Measurements from ENCODE around the gene CPM. TPM values are rescaled to one million over a fixed set of nuclear protein-coding genes. Genes with fewer than 3 reads are reported as not detected.

CPM gene
- total and polyA plus RNA-seq, 2 of the 4 experiments (the other 2 are of a cell fraction), result 2.0 to 8.8 TPM

DNA sequence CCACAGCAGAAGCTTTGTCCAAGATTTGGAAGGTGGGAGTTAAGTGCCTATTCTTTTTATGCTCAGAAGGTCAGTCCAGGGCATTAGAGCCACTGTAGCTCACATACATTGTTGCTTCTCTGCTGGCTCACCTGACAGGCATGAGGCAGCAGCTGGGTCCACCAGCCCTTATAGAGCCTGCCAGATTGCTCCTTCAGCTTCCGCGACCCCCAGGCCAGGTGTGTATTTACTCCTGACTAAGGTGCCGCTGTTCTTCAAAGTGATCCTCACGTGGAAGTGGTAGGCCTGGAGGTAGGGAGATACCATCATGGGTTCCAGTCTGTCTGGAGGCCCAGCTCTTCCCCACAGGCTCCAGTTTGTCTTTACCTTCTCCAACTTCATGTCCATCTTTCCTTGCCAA lies 17.5 kb upstream of the CPM start:
- no peak overlapping the region for H3K4ac ChIP-seq (ENCODE audit: low read depth, low read length)
- no peak overlapping the region for H2AK9ac ChIP-seq (replicated peaks; ENCODE audit: low read depth, low read length, poor library complexity)
- H3K27me3 ChIP-seq (ENCODE audit: control insufficient read depth, insufficient read depth, low read length), result no peaks in the 10 kb centered on the region
- no peak for ATAC-seq (ENCODE audit: low read depth)
- H3K4me1 ChIP-seq (ENCODE audit: control insufficient read depth, insufficient read depth, low read length), result peaks cover 4% of the 10 kb centered on the region; the same call in 1 of the 2 replicates
- H4K5ac ChIP-seq (ENCODE audit: low read depth, low read length), result no peak overlapping the region
- no CpG with 5 or more reads among the region's 4 CpGs for WGBS, 2 experiments (ENCODE audit: extremely low coverage in 2 of 2, insufficient read length in 1 of 2)
- no peak overlapping the region for H2BK120ac ChIP-seq (ENCODE audit: low read depth, low read length)
- no peak overlapping the region for H3K4me3 ChIP-seq (ENCODE audit: insufficient read depth, low read depth, low read length)
- H2BK15ac ChIP-seq (ENCODE audit: low read depth, low read length), result no peak overlapping the region
- H2BK5ac ChIP-seq (ENCODE audit: low read depth, low read length, poor library complexity, severe bottlenecking), result no peak overlapping the region
- in situ Hi-C loops (cut with MboI; ENCODE audit: low sequenced_read_pairs), result no loop called here
- ChIA-PET CTCF (no interaction called here), POLR2A (ENCODE audit: unreplicated experiment) (no interaction called here)
- DNase-seq, result no peak
- no peak overlapping the region for H3K56ac ChIP-seq (ENCODE audit: extremely low read depth, insufficient read depth, low read length)
- no peak overlapping the region for H3K27ac ChIP-seq (ENCODE audit: insufficient read depth, low read length)
- H2AFZ ChIP-seq (replicated peaks; ENCODE audit: low read length, poor library complexity), result no peak overlapping the region
- no peak overlapping the region for H4K8ac ChIP-seq (ENCODE audit: low read depth in 2 of 2, low read length in 2 of 2)
- no peak overlapping the region for H3K23ac ChIP-seq (ENCODE audit: low read depth, low read length)
- no peak overlapping the region for H3K14ac ChIP-seq (replicated peaks; ENCODE audit: low read depth, low read length)
- BruUV-seq (replicated peaks), result no TSS peak
- intact Hi-C loops (cut with micrococcal nuclease), result no loop called here
- H4K91ac ChIP-seq (ENCODE audit: insufficient read depth, low read depth, low read length), result no peak overlapping the region
- H3K9ac ChIP-seq (ENCODE audit: low read depth, low read length), result no peak overlapping the region
- dilution Hi-C loops (cut with HindIII; ENCODE audit: low sequenced_read_pairs, unreplicated experiment), result no loop called here
- no peaks in the 10 kb centered on the region for H3K79me1 ChIP-seq (ENCODE audit: low read depth in 1 of 2, low read length in 2 of 2)
- no peak overlapping the region for H2BK20ac ChIP-seq (ENCODE audit: low read depth, low read length)
- H3K4me2 ChIP-seq (ENCODE audit: low read depth, low read length), result no peak overlapping the region
- H2AK5ac ChIP-seq (ENCODE audit: low read depth, low read length), result no peak overlapping the region
- H4K20me1 ChIP-seq (ENCODE audit: insufficient read depth, low read length), result no peaks in the 10 kb centered on the region
- H3K18ac ChIP-seq (ENCODE audit: low read depth, low read length), result no peak overlapping the region
- peaks cover 3% of the 10 kb centered on the region; the same call in 1 of the 2 replicates for H3K9me1 ChIP-seq (ENCODE audit: insufficient read depth, low read length)
- TF ChIP-seq RCOR1 (IDR thresholded peaks at IDR 0.05; ENCODE audit: insufficient replicate concordance, low read length) (no peak), RFX5 (IDR thresholded peaks at IDR 0.05; ENCODE audit: low read depth, low read length) (no peak), CEBPB (IDR thresholded peaks at IDR 0.05; ENCODE audit: low read depth, low read length) (no peak), NFE2L2 (IDR thresholded peaks at IDR 0.05; ENCODE audit: low read depth, low read length) (no peak), SMC3 (IDR thresholded peaks at IDR 0.05; ENCODE audit: low read depth, low read length) (no peak), MAFK (IDR thresholded peaks at IDR 0.05; ENCODE audit: low read depth, low read length) (no peak), RAD21 (IDR thresholded peaks at IDR 0.05; ENCODE audit: low read length) (no peak), MXI1 (IDR thresholded peaks at IDR 0.05; ENCODE audit: borderline replicate concordance, low read depth, low read length) (no peak), FOS (IDR thresholded peaks at IDR 0.05; ENCODE audit: low read depth, low read length) (no peak), CTCF (conservative IDR thresholded peaks at IDR 0.05; ENCODE audit: low read depth, low read length) (no peak), MAZ (IDR thresholded peaks at IDR 0.05; ENCODE audit: borderline replicate concordance, low read depth, low read length) (no peak), CHD1 (IDR thresholded peaks at IDR 0.05; ENCODE audit: low read depth, low read length) (no peak), POLR2A (IDR thresholded peaks at IDR 0.05; ENCODE audit: low read depth, low read length) (no peak), BHLHE40 (IDR thresholded peaks at IDR 0.05; ENCODE audit: low read depth, low read length) (no peak)
- TF ChIP-seq, protein P1, sequence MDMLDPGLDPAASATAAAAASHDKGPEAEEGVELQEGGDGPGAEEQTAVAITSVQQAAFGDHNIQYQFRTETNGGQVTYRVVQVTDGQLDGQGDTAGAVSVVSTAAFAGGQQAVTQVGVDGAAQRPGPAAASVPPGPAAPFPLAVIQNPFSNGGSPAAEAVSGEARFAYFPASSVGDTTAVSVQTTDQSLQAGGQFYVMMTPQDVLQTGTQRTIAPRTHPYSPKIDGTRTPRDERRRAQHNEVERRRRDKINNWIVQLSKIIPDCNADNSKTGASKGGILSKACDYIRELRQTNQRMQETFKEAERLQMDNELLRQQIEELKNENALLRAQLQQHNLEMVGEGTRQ (IDR thresholded peaks at IDR 0.05; ENCODE audit: low read depth, low read length), result no peak
- TF ChIP-seq, protein P2, sequence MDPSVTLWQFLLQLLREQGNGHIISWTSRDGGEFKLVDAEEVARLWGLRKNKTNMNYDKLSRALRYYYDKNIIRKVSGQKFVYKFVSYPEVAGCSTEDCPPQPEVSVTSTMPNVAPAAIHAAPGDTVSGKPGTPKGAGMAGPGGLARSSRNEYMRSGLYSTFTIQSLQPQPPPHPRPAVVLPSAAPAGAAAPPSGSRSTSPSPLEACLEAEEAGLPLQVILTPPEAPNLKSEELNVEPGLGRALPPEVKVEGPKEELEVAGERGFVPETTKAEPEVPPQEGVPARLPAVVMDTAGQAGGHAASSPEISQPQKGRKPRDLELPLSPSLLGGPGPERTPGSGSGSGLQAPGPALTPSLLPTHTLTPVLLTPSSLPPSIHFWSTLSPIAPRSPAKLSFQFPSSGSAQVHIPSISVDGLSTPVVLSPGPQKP (IDR thresholded peaks at IDR 0.05; ENCODE audit: borderline replicate concordance, low read depth, low read length), result no peak
- H3K9me3 ChIP-seq (ENCODE audit: control insufficient read depth, insufficient read depth, low read length), result no peaks in the 10 kb centered on the region
- no peaks in the 10 kb centered on the region for H3K36me3 ChIP-seq (ENCODE audit: control insufficient read depth, insufficient read depth, low read length)
